H54 (cell line): ENCODE measurements around the gene MTFR1L.

Experiments
- DNase-seq: peaks from one replicate; pipeline ENCODE4 v3.0.0; 2011; ENCODE audit warnings: low spot score, mixed read lengths; ENCODE audit not compliant: insufficient read length
- FAIRE-seq: peaks from 3 replicates; lab custom pipeline; 2011; peaks lifted over from hg19 to GRCh38; lab: Jason Lieb, UNC
- POLR2A ChIP-seq: IDR thresholded peaks from 2 replicates; pipeline ENCODE4 v1.6.1; 2011; ENCODE audit warnings: low read depth, mild to moderate bottlenecking, low read length

The MTFR1L gene

DNA sequence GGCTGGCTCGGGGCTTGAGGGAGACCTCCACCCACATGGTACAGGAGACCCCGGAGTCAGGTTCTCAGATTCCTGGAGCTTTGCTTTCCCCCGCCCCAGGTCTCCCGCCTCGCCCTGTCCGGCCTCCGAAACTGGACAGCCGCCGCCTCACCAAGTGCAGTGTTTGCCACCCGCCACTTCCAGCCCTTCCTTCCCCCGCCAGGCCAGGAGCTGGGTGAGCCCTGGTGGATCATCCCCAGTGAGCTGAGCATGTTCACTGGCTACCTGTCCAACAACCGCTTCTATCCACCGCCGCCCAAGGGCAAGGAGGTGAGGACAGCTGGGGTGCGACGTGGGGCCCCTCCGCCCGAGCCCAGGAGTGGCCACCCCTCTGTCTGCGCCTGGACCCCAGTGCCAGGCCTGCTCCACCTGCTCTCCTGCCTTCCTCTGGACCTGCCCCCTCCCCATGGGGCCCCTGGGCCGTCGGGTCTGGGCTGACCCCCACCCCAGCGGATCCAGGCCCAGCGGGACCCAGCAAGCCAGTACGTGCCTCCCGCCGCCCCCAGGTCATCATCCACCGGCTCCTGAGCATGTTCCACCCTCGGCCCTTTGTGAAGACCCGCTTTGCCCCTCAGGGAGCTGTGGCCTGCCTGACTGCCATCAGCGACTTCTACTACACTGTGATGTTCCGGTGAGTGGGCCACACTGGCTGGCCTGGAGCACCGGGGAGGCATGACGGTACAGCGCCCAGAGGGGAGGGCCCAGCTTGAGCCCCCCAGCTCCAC is 11.1 kb upstream of the MTFR1L start:
- no peak for DNase-seq
- FAIRE-seq, result no peak
- TF ChIP-seq POLR2A, result no peak

GRCh38 chr1:25809283-25809926 is 10.3 kb upstream of the MTFR1L start:
- DNase-seq (no peak), FAIRE-seq (no peak)
- TF ChIP-seq POLR2A, result no peak

DNA sequence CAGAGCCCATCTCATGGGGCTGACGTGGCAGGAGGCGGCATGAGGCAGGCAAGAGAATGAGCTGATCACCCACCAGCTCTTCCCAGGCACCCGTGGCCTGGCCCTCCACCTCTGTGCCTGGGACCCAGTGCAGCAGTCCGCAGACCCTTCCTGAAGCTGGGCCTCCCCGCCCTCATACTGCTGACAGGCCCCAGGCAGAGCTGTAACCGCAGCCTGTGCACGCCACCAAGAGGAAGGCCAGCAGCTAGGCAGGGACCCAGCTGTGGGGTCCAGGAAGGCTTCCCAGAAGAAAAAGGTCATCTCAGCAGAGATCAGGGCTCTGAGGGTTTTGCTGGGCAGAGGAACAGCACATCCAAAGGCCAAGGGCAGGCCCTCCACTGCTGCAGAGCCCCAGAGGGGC is 9.8 kb upstream of the MTFR1L start:
- no peak for FAIRE-seq
- no peak for DNase-seq
- TF ChIP-seq POLR2A, result no peak

- DNase-seq (peak; percentile 54), FAIRE-seq (no peak)
- TF ChIP-seq POLR2A, result no peak
These were observed 9.1 kb upstream of the MTFR1L start for GRCh38 chr1:25810341-25811299.

DNA sequence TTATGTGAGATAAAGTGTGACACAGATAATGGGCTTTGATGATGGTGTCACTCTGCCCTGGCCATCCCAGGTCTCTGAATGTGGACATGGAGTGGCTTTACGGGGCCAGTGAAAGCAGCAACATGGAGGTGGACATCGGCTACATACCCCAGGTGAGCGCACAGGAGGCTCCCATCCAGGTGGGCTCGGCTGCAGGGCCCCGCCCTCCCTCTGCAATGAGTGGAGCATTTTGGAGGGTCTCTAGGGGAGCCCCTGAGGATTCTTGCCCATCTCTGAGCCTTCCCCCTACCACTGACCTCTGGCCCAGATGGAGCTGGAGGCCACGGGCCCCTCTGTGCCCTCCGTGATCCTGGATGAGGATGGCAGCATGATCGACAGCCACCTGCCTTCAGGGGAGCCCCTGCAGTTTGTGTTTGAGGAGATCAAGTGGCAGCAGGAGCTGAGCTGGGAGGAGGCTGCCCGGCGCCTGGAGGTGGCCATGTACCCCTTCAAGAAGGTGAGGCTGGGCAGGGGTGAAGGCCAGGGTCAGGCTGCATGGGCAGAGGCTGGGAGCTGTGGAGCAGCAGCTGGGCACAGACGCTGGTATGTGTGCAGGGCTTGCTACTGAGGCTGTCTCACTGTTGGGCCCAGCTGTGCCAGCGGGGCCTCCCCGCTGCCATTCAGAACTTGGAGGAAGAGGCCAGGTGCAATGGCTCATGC is 8.2 kb upstream of the MTFR1L start:
- no peak for FAIRE-seq
- no peak for TF ChIP-seq POLR2A
- no peak for DNase-seq

GRCh38 chr1:25813071-25813733 is 6.6 kb upstream of the MTFR1L start:
- TF ChIP-seq POLR2A, result no peak
- FAIRE-seq, result no peak
- DNase-seq, result no peak

DNA sequence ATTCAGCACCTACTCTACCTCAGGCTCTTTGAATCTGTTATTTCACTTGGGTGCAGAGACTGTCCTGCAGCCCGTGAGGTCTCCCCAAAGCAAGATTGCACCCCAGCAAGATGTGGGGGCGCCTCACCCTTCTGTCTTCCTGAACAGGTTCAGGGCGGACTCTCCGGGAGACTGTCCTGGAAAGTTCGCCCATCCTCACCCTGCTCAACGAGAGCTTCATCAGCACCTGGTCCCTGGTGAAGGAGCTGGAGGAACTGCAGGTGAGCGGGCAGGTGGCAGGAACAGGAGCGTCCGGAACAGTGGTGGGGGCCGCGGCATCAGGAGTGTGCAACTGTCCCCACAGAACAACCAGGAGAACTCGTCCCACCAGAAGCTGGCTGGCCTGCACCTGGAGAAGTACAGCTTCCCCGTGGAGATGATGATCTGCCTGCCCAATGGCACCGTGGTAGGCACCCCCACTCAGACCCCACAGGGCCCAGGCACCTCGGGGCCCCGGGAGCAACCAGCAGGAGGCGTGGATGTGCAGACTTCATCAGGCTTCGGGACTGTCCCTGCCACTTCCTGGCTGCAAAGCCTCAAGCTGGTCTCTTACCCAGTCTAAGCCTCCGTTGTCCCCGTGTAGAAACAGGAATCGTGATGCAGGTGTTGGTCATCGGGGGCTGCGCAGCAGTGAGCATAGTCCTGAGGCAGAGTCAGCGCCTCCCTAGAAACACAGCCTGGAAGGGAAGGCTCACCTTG is 5.9 kb upstream of the MTFR1L start:
- DNase-seq, result no peak

GRCh38 chr1:25814549-25815087 is 5.1 kb upstream of the MTFR1L start:
- no peak for TF ChIP-seq POLR2A
- FAIRE-seq, result no peak

More for the DNA sequence above, 5.9 kb upstream of the MTFR1L start:
- TF ChIP-seq POLR2A, result no peak
- FAIRE-seq, result no peak

DNA sequence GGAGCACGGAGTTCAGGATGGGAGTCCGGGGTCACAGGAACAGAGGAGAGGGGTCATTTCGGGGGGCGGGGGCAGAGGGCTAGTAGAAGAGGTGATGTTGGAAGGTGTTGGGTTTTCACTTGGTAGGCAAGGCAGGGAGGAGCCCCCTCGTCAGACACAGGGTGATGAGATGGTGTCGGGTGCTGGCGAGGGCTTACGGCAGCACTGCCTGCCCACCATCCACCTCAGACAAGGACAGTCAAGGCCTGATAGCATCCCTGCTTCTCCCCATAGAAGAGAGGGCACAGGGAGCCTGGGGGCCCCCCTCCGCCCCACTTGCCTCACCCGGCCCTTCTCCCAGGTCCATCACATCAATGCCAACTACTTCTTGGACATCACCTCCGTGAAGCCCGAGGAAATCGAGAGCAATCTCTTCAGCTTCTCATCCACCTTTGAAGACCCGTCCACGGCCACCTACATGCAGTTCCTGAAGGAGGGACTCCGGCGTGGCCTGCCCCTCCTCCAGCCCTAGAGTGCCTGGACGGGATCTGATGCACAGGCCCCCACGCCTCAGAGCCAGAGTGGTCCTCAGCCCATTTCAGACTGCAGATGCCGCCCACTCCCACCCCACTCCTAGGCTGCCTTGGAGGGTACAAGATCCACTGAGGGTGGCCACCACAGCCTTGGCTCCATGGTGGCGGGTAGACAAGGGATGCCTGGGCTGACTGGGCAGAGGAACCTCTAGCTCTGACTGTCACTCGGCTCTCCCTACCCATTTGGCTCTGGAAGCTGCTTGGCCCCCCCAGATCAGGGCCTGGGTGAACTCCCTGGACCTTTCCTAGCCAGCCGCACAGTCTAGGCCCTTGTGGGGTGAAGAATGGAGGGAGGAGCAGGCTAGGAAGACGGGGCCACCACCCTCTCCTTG is 4.3 kb upstream of the MTFR1L start:
- FAIRE-seq, result no peak
- DNase-seq, result no peak
- no peak for TF ChIP-seq POLR2A

More at GRCh38 chr1:25814549-25815087, 5.1 kb upstream of the MTFR1L start:
- no peak for DNase-seq

DNA sequence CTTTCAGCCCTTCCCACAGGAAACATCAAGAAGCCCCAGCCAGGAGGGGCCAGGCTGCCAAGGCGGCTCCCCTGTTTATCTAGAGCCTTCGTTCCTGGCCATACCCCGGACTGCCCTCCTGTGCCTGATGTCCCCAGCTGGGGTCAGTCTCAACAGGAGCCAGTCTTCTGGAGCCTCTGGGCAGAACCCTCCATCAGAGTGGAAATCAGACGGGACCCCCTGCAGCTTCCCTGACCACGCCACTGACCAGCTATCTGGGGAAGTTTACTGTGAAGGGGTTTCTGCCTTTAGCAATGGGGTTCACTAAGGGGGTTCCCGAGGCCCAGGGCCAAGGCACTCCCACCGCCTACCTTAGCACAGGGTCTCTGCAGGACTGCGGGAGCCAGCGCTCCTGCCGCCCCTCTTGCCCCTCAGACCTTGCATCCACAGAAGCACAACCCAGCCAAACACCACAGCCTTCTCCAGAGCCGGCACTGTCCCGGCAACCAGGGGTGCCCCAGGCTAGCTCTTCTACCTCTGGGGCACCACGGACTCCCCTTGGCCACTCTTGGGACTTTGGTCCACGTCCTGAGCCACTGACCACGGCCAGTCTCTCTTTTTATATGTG is 3.5 kb upstream of the MTFR1L start:
- no peak for FAIRE-seq
- no peak for DNase-seq
- no peak for TF ChIP-seq POLR2A
